ENCODE measurements around the gene C6orf141.

The C6orf141 gene

DNA sequence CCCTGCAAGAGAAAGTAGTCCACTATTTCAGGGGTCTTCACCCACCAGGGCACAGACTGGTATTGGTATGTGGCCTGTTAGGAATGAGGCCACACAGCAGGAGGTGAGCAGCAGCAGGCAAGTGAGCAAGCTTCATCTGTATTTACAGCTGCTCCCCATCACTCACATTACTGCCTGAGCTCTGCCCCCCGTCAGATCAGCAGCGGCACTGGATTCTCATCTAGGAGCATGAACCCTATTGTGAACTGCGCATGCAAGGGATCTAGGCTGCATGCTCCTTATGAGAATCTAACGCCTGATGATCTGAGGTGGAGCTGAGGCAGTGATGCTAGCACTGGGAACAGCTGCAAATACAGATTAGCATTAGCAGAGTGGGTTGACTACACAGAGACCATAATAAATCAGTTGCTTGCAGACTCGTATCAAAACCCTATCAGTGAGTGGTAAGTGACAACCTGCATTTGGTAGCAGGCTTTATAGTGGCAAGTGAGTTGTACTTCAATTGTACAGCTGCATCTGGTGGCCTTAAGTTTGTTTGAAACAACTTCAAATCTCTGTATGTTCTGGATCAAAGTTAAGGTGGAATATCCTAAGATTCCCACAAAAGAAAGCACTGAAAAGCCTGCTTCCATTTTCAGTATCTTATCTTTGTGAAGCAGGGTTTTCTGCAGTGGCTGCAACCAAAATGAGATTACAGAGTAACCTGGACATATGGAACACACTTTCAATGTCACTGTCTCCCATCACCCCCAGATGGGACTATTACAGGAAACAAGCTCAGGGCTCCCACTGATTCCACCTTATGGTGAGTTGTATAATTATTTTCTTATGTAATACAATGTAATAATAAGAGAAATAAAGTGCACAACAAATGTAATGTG lies 12.8 kb downstream of the C6orf141 start:
- Histone ChIP-seq H3K4me1 (no peaks in the 10 kb centered on the region), H3K9me3 (ENCODE audit: control insufficient read depth, low read length) (no peaks in the 10 kb centered on the region), H3K36me3 (ENCODE audit: control insufficient read depth, insufficient read depth, low read length) (no peaks in the 10 kb centered on the region), H2AFZ (no peak overlapping the region), H3K27ac (no peak overlapping the region), H3K9ac (no peak overlapping the region), H3K4me3 (ENCODE audit: low read depth, low read length) (no peak overlapping the region), H3K27me3 (ENCODE audit: control insufficient read depth, insufficient read depth, low read length) (no peaks in the 10 kb centered on the region), H3K79me2 (no peaks in the 10 kb centered on the region), H3K4me2 (ENCODE audit: low read length) (no peak overlapping the region)
- TF ChIP-seq, protein P1, sequence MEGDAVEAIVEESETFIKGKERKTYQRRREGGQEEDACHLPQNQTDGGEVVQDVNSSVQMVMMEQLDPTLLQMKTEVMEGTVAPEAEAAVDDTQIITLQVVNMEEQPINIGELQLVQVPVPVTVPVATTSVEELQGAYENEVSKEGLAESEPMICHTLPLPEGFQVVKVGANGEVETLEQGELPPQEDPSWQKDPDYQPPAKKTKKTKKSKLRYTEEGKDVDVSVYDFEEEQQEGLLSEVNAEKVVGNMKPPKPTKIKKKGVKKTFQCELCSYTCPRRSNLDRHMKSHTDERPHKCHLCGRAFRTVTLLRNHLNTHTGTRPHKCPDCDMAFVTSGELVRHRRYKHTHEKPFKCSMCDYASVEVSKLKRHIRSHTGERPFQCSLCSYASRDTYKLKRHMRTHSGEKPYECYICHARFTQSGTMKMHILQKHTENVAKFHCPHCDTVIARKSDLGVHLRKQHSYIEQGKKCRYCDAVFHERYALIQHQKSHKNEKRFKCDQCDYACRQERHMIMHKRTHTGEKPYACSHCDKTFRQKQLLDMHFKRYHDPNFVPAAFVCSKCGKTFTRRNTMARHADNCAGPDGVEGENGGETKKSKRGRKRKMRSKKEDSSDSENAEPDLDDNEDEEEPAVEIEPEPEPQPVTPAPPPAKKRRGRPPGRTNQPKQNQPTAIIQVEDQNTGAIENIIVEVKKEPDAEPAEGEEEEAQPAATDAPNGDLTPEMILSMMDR (IDR thresholded peaks at IDR 0.05): no peak

DNA sequence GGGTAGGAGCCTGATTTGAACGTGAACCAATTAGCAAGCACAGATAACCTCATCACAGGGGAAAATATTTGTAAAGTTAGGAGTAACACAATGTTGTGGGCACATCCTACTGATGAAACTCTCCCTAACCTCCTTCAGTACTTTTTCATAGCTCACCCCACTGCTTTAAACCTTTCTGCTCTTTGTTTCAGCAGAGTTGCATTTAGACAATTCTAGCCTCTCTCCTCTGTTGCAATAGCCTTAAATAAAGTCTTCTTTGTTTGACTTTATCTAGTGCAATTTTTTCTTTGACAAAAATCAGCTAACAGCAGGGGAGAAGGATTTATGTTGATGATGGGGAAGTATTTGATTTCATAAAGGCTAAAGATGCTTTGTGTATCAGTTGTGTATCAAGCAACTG lies 14.1 kb downstream of the C6orf141 start:
- no peak overlapping the region for H3K4me2 ChIP-seq (ENCODE audit: low read length)
- H3K36me3 ChIP-seq (ENCODE audit: control insufficient read depth, insufficient read depth, low read length): no peaks in the 10 kb centered on the region
- H3K79me2 ChIP-seq: no peaks in the 10 kb centered on the region
- H3K4me1 ChIP-seq: no peaks in the 10 kb centered on the region
- TF ChIP-seq, protein P1 (IDR thresholded peaks at IDR 0.05): no peak
- H2AFZ ChIP-seq: no peak overlapping the region
- no peaks in the 10 kb centered on the region for H3K9me3 ChIP-seq (ENCODE audit: control insufficient read depth, low read length)
- H3K27ac ChIP-seq: no peak overlapping the region
- H3K27me3 ChIP-seq (ENCODE audit: control insufficient read depth, insufficient read depth, low read length): no peaks in the 10 kb centered on the region
- H3K9ac ChIP-seq: no peak overlapping the region
- H3K4me3 ChIP-seq (ENCODE audit: low read depth, low read length): no peak overlapping the region

DNA sequence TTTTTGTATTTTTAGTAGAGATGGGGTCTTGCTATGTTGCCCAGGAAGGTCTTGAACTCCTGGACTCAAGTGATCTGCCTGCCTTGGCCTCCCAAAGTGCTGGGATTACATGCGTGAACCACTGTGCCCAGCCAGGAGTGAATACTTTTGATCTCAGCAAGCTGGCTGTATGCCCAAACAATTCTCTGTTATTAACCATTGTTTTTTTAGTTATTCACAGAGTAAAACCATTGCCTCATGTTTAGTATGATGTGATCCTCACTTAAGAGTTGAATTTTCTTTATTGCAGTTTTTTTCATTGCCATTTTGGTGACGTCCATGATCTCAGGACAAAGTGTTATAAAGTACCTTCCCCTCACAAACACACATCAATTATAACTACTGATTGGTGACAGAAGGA lies 14.8 kb downstream of the C6orf141 start:
- no peaks in the 10 kb centered on the region for H3K79me2 ChIP-seq
- H3K4me3 ChIP-seq (ENCODE audit: low read depth, low read length): no peak overlapping the region
- H3K9me3 ChIP-seq (ENCODE audit: control insufficient read depth, low read length): no peaks in the 10 kb centered on the region
- no peaks in the 10 kb centered on the region for H3K27me3 ChIP-seq (ENCODE audit: control insufficient read depth, insufficient read depth, low read length)
- no peaks in the 10 kb centered on the region for H3K36me3 ChIP-seq (ENCODE audit: control insufficient read depth, insufficient read depth, low read length)
- H2AFZ ChIP-seq: no peak overlapping the region
- no peak overlapping the region for H3K9ac ChIP-seq
- H3K4me2 ChIP-seq (ENCODE audit: low read length): no peak overlapping the region
- no peaks in the 10 kb centered on the region for H3K4me1 ChIP-seq
- TF ChIP-seq, protein P1 (IDR thresholded peaks at IDR 0.05): no peak
- no peak overlapping the region for H3K27ac ChIP-seq

DNA sequence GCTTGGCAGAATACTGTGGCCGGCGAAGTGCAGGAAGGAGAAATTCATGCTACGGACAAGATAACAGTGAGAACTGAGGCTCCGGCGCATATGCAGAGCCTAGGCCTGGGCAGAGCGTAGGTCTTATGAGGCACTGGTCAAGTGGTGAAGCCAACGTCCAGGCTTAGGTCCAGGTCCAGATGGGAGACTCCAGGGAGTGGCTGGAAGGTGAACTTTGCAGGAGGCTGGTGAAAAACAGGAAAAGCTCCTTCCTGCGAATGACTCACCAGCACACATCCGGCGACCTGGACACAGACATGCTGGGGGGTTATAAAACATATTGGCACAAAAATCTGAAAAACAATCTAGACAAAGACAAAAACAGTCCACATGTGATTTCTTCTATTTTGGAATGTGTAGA lies 15.4 kb downstream of the C6orf141 start:
- H3K4me1 ChIP-seq: no peaks in the 10 kb centered on the region
- TF ChIP-seq, protein P1 (IDR thresholded peaks at IDR 0.05): no peak
- no peak overlapping the region for H3K27ac ChIP-seq
- H3K4me2 ChIP-seq (ENCODE audit: low read length): no peak overlapping the region
- H3K36me3 ChIP-seq (ENCODE audit: control insufficient read depth, insufficient read depth, low read length): no peaks in the 10 kb centered on the region
- no peaks in the 10 kb centered on the region for H3K79me2 ChIP-seq
- no peaks in the 10 kb centered on the region for H3K9me3 ChIP-seq (ENCODE audit: control insufficient read depth, low read length)
- no peak overlapping the region for H3K9ac ChIP-seq
- H3K4me3 ChIP-seq (ENCODE audit: low read depth, low read length): no peak overlapping the region
- H2AFZ ChIP-seq: no peak overlapping the region
- no peaks in the 10 kb centered on the region for H3K27me3 ChIP-seq (ENCODE audit: control insufficient read depth, insufficient read depth, low read length)
